K562 (cell line): Measurements from ENCODE around the gene ZNF641. TPM values are rescaled to one million over a fixed set of nuclear protein-coding genes. Genes with fewer than 3 reads are reported as not detected.

Experiments
- CTBP1 ChIP-seq: fragments of 450-650 bp; IDR thresholded peaks from 2 replicates; pipeline ENCODE4 v1.6.1; 2016; ENCODE audit warnings: borderline replicate concordance
- EP300 ChIP-seq: IDR thresholded peaks from 2 replicates; pipeline ENCODE4 v1.6.1; 2012; ENCODE audit warnings: low read length, improper control_type of control experiment
- ESRRB ChIP-seq: fragments of 250-450 bp; sonication (Bioruptor Pico); IDR thresholded peaks from 2 replicates; pipeline ENCODE4 v1.5.0; 2020; ENCODE audit warnings: mild to moderate bottlenecking, moderate library complexity, borderline replicate concordance
- GABPA ChIP-seq: fragments of 200-800 bp; sonication (Bioruptor generic); conservative IDR thresholded peaks from 2 replicates; pipeline ENCODE4 v1.6.1; 2016; ENCODE audit warnings: low read depth, missing genetic modification characterization, missing compliant biosample characterization
- KDM4B ChIP-seq, 2 experiments: fragments of 450-650 bp in 1 of 2; sonication (generic) in 1 of 2; IDR thresholded peaks; 2 replicates each; pipeline ENCODE4 v1.6.1; 2016 to 2017; ENCODE audit warnings: borderline replicate concordance in 2 of 2, antibody characterized with exemption in 1 of 2, low read depth in 1 of 2, mild to moderate bottlenecking in 1 of 2
- NRF1 ChIP-seq, 2 experiments: fragments of 450-650 bp; IDR thresholded peaks in 1 of 2; conservative IDR thresholded peaks in 1 of 2; 2 replicates each; pipeline ENCODE4 v1.6.1; 2014; ENCODE audit warnings: mild to moderate bottlenecking in 2 of 2
- REST ChIP-seq, 2 experiments: fragments of 450-650 bp; formaldehyde crosslinking in 1 of 2; IDR thresholded peaks; 2 replicates each; pipeline versions ENCODE4 v1.4.0 to v1.6.1; 2014 to 2020; ENCODE audit warnings: mild to moderate bottlenecking in 2 of 2, borderline replicate concordance in 1 of 2, low read depth in 1 of 2
- SNIP1 ChIP-seq: fragments of 450-650 bp; IDR thresholded peaks from 2 replicates; pipeline ENCODE4 v1.7.1; 2017; ENCODE audit warnings: low read depth, mild to moderate bottlenecking
- STAT5A ChIP-seq: IDR thresholded peaks from 2 replicates; pipeline ENCODE4 v1.6.1; 2012; ENCODE audit warnings: low read length, inconsistent platforms, borderline replicate concordance
- STAT6 ChIP-seq: sonication (generic); formaldehyde crosslinking; IDR thresholded peaks from 2 replicates; pipeline ENCODE4 v1.8.1; 2023; ENCODE audit warnings: mild to moderate bottlenecking, missing genetic modification reagents
- TSHZ1 ChIP-seq: fragments of 250-450 bp; sonication (Bioruptor Pico); IDR thresholded peaks from 2 replicates; pipeline ENCODE4 v1.4.0; 2020; ENCODE audit warnings: mild to moderate bottlenecking, moderate library complexity
- ZNF146 ChIP-seq: IDR thresholded peaks from one replicate; pipeline ENCODE4 v1.6.1; 2018; ENCODE audit warnings: missing compliant biosample characterization; ENCODE audit not compliant: unreplicated experiment
- polyA plus RNA-seq, 8 experiments: library from polyadenylated mRNA; depleted of rRNA in 4 of 8; stranded (reverse) in 5 of 8; unstranded in 3 of 8; fragments of >200 nt; fragmentation: Nextera tagmentation in 2 of 8; fragmentation: Illumina TruSeq in 1 of 8; extraction: Ambion mirVana in 2 of 8; extraction: Trizol in 1 of 8; gene quantifications; 2 replicates each; pipeline versions ENCODE4 v1.2.1 to v1.2.3, GENCODE V29; 2011 to 2014; ENCODE audit warnings: inconsistent platforms in 1 of 8, missing spikeins in 1 of 8
- total RNA-seq, 7 experiments: library from RNA; depleted of rRNA in 6 of 7; stranded (reverse); fragments of >200 nt in 6 of 7; fragmentation: Illumina TruSeq in 2 of 7; extraction: Trizol in 2 of 7; gene quantifications; 2 replicates each; pipeline versions ENCODE4 v1.2.1 to v1.2.3, GENCODE V29; 2011 to 2021; ENCODE audit warnings: low replicate concordance in 1 of 7

The ZNF641 gene
- total and polyA plus RNA-seq, 9 of the 15 experiments (the other 6 are each of a cell fraction or from before 2014, with no cell fraction given): 2.5 to 15.6 (median 9.2) TPM

- TF ChIP-seq REST (IDR thresholded peaks at IDR 0.05; ENCODE audit: borderline replicate concordance) (no peak), REST (CRISPR knock-in tag; IDR thresholded peaks at IDR 0.05; ENCODE audit: low read depth) (no peak), STAT6 (no peak), KDM4B (IDR thresholded peaks at IDR 0.05; ENCODE audit: borderline replicate concordance in 2 of 2, low read depth in 1 of 2) (no peak), ESRRB (CRISPR knock-in tag) (no peak), CTBP1 (peak; percentile 55; the same call in 1 of the 2 replicates), EP300 (peak; percentile 88), TSHZ1 (no peak), NRF1 (conservative IDR thresholded peaks at IDR 0.05 in 1 of 2, IDR thresholded peaks at IDR 0.05 in 1 of 2) (peak; percentile 28 to 53; a peak in 1 of 4 replicates), SNIP1 (no peak), GABPA (tag) (peak; percentile 48; the same call in 1 of the 2 replicates), STAT5A (no peak; the same call in 1 of the 2 replicates), ZNF146 (CRISPR knock-in tag) (no peak)
Observed at GRCh38 chr12:48311313-48311712, 39.4 kb downstream of the ZNF641 start (continued).
